Activated T-helper 1 cell treated with anti-CD3 and anti-CD28 coated beads, Interleukin-2, amount 50 U/mL, for 16 hours (primary cell): ENCODE measurements around the gene MSMO1.

Experiments
- DNase-seq, 2 donors: peaks; one replicate each; pipeline ENCODE4 v3.0.0-alpha.2; 2020; ENCODE audit warnings: low read depth in 1 of 2, low spot score in 1 of 2

Gene MSMO1

DNA sequence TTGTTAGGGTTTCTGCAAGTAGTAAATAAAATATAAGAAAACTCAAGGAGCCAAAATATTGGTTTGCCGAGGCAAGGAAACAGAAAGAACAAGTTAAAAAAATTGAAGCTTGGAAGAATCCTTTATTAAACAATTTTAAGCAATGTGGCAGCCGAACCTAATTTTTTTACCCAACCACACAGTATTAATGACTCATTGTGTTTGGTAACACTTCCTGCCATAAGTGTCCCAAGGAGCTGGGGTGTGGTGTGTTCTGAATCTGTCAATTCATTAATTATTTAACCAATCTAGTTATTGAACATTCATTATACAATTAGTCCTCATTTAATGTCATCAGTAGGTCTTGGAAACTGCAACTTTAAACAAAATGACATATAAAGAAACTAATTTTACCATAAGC lies 32.0 kb downstream of the MSMO1 start:
- DNase-seq = no peak

DNA sequence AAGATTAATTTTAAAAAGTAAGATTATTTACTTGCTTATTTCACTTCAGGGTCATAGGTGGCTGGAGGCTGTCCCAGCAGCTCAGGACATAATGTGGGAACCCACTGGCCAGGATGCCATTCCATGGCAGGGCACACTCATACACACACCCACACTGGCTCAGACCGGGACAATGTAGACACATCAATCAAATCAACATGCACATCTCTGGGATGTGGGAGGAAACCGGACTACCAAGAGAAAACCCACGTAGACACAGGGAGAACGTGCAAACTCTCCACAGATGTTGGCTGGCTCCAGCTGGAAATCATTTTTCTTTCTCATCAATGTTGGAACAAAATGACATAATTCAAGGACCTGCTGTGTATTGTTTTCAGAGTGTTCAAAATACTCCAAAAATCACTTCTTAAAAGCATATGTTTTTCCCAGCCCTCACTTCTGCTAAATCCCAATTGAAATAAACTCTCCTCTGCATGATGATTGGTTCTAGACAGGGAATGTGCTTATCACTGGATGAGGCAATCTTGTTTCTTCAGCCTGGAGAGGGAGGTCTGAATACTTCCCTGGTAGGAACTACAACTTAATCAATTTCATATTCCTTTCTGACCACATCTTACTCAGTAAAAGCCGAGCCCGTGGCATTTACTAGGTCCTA lies 32.7 kb downstream of the MSMO1 start:
- DNase-seq = no peak

DNA sequence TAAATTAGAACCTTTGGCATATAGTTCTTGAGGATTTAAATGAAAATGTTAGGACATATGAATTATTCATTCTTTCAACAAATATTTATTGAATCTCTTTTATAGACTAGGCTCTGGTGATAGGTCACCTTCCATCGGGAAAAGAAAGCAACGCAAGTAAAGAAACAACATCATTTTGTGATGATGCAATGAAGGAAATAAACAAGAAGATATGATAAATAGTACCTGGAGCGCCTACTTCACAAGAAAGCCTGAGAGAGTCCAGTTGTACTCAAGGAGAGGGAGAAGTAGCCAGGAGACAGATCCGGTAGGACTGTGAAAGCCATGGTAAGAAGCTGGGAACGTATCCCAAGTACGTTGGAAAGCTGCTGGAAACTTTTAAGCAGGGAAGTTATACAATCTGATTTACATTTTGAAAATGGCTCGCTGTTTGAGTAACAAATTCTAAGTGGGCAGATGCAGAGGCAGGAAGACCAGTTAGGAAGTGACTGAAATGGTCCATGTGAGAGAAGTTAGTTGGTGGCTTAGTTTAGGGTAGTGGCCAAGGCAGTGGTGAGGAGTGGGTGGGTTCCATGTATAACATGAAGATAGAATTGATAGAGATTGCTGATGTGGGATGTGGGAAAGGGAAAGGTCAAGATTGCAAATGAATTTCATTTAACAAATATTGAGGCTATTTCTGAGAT lies 33.7 kb downstream of the MSMO1 start:
- DNase-seq = no peak

DNA sequence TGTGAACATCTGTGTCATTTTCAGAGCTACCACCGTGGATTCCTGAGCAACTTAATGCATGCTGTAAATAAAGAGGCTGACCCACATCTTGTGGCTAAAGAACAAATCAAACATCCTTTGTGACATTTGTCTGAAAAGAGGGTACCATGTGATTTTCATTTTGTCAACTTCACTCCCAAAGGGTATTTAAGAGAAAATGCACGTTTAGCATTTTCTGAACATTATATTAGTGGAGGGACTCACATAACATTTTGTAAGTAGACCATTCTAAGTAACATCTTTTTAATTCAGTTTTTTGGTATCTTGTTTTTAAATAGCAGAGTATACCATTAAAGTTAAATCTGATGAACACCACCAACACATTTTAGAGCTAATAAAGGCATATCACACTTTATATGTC lies 34.3 kb downstream of the MSMO1 start:
- no peak for DNase-seq

DNA sequence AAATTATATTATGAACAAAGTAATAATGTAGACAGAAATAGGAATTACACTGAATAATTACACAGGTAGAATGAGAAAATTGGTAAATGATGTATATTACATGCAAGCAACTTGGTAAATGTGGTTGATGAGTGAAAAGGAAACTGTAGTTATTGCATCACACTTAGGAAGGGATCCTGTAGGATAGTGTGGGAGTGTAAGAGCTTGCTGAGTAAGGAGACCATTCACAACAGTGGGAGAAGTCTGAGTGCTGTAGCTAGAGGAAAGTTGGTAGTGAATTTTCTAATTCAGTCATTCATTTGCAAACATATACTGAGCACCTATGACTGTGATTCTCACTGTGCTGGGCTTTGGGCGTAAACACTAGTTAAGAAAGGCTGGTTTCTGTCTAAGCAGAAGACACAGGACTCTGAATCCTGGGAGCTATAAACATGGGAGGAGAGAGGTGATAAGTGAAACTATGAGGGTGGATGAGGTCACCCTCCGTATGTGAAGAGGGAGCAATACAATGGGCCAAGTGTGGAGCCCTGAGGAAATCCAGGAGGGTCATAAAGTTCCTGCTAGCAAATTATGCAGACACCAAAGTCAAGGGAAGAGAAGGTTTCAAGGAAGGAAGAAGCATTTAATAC lies 37.1 kb downstream of the MSMO1 start:
- DNase-seq = no peak

DNA sequence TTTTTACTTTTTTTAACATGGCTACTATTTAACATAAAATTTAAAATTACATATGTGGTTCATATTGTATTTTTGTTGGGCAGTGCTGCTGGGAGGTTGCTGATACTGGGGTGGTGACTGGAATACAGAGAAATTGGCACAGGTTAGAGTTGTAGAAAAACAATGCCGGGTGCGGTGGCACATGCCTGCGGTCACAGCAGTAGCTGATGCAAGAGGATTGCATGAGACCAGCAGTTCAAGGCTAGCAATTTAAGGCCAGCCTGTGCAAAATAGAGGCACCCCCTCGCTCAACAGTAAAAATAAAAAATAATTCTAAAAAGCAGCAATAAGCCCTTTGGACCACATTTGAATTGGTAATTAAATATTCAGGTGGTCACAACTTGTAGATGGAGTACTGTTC lies 39.6 kb downstream of the MSMO1 start:
- DNase-seq = no peak

DNA sequence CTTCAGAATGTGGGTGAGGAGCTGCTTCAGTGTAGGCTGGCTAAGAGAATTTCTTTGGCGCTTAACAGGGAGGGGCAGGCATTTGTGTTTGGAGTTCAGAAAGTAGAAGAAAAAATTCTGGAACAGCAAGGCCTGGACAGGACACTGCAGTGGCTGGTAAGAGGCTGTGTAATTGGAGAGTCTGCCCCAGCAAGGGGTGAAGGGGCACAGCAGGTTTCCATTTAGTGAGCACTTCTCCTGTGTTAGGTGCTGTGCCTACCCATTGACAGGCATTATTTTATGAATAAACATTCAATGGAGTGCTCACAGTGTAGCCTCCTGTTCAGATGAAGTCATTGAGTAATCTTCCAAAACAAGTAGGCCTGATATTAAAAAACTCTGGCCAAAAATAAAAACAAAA lies 40.6 kb downstream of the MSMO1 start:
- no peak for DNase-seq

DNA sequence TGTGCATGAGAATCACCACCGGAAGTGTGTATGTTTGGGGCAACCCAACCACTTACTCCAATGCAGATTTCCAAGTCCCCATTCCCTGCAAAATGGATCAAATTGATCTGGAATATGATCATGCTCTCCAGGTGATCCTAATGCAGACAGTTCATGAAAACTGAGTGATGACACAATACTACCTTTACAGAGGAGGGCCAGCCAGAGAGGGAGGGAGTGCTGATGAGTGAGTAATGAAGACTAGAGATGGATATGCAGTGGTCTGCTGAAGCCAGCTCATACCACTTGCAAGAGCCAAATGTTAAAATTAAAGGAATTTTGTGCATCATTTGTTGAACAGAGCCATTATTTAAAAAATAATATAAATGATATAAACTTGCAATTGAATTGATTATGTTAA lies 41.1 kb downstream of the MSMO1 start:
- no peak for DNase-seq

DNA sequence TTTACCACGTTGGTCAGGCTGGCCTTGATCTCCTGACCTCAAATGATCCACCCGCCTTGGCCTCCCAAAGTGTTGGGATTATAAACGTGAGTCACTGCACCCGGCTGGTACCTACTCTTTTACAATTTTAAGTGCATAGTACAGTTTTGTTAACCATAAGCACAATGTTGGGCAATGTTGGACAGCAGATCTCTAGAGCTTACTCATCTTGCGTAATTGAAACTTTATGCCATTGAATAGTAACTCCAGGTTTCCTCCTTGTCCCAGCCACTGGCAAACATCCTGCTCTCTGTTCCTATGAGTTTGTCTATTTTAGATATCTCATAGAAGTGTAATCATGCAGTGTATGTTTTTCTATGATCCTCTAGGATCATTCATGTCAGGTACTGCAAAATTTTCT lies 42.1 kb downstream of the MSMO1 start:
- no peak for DNase-seq

DNA sequence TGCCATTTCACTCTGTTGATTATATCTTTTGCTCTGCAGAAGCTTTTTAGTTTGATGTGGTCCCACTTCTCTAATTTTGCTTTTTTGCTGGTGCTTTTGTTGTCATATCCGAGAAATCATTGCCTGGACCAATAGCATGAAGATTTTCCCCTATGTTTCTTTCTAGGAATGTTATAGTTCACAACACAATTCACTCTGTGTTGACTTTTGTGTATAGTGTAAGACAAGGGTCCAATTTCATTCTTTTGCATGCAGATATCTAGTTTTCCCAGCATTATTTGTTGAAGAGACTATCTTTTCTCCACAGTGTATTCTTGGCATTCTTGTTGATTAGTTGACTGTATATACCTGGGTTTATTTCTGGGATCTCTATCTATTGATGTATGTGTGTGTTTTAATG lies 43.1 kb downstream of the MSMO1 start:
- DNase-seq = no peak

DNA sequence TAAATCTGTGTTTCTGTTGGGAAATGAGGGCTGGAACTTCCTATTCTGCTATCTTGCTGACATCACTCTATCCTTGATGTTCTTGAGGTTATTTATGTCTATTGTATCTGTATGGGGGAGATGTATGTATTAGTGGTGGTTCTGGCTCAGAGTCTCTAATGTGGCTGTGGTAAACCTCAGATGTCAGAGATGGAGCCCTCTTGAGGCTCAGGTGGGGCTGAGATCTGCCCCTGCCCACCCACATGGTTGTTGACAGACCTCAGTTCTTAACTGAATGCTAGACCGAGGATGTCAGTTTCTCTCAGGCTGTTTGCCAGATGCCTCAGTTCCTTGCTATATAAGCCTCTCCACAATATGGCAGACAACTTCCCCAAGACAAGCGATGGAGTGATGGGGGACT lies 48.0 kb downstream of the MSMO1 start:
- DNase-seq = no peak

DNA sequence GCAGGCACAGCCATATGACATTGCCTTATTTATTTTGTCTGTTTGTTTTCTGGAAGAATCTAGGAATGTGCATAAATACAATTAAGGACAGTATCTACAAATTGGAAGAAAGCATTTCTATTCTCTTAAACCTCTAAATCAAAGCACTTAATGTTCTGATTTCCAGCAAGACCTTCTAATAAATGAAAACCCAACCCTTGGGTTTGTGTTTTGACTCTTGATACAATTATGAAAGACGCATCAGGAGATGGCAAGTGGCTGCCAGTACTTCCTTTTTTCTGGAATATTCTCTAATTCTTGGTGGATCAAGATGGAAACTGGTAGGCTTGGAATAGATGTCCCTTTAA lies 50.9 kb downstream of the MSMO1 start:
- DNase-seq = no peak

DNA sequence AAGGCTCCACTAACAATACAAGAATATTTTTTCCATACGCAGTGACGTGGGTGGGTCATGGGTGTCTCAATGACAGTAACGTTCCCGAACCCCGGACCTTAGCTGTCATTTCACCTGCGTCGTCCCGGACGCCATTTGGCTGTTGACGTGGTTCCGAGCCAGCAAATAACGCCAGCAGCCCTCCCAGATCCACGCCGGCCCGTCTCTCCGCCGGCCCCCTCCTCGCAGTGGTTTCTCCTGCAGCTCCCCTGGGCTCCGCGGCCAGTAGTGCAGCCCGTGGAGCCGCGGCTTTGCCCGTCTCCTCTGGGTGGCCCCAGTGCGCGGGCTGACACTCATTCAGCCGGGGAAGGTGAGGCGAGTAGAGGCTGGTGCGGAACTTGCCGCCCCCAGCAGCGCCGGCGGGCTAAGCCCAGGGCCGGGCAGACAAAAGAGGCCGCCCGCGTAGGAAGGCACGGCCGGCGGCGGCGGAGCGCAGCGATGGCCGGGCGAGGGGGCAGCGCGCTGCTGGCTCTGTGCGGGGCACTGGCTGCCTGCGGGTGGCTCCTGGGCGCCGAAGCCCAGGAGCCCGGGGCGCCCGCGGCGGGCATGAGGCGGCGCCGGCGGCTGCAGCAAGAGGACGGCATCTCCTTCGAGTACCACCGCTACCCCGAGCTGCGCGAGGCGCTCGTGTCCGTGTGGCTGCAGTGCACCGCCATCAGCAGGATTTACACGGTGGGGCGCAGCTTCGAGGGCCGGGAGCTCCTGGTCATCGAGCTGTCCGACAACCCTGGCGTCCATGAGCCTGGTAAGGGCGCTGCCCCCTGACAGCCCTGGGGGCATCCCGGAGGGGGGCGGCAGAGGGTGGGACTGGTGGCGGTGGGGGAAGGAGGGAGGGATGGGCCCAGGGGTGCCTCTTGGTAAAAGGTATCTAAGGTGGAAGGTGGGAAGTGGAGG lies 51.5 kb downstream of the MSMO1 start, which contains the start of gene CPE:
Gene CPE, plus strand, starts transcription at position 264 of the 933 bp plus-strand sequence. Its CDS starts 214 bp downstream, at position 478.
- peak; percentile 16 to 18 for DNase-seq

DNA sequence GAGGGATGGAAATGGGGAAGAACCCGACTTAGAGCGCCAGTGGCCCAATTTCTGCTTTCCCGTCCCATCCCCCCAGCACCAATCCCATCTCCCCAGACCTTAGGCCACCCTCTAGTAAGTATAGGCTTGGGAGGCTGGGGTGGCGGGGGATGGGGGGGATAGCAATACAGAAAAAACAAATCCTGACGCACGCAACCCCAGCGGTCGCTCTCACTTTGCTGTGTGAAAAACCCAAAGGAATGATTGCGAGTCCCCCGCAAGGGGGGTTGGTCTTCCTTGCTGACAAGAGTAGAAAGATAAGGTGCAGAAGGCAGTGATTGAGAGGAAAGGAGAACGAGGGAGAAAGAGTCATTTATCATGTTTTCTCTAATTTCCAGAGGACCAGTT lies 52.2 kb downstream of the MSMO1 start:
- DNase-seq = no peak

DNA sequence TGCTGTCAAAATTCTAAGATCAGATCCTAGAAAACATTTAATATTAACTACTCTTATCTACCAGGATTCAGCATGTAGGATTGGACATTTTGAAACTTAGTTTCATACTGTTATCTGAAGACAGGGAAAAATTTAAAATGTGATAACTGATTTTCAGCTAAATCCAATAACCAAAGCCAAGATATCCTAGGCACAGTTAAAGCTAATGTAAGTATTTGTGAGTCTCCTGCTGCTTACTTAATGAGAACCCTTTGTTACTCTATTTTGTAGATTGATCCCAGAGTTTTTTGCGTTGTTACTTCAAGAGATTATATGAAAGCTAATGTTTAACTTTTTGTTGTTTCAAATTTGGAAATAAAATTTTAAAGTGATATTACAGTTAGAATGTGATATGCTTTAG lies 53.3 kb downstream of the MSMO1 start:
- DNase-seq = no peak

DNA sequence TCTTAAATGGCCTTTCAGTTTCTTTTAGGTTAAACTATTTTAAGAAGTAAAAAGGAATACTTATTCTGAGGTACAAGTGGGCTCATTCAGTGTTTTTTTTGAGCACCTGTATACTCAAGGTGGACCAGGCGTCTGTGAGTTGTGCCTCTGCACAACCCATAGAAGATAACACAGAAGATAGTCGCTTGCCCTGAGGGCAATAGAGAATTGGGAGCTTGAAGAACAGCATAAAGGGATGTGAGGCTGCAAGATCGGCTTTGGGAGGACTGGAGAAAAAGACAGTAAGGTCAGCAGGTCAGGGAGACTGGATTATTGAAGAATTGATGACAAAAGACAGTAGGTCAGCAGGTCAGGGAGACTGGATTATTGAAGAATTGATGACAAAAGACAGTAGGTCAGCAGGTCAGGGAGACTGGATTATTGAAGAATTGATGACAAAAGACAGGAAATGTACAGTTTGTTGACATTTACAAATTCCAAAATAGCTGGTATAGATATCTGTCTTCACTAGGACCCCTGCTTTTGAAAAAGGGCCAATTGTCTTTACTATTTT lies 54.4 kb downstream of the MSMO1 start:
- DNase-seq = no peak

DNA sequence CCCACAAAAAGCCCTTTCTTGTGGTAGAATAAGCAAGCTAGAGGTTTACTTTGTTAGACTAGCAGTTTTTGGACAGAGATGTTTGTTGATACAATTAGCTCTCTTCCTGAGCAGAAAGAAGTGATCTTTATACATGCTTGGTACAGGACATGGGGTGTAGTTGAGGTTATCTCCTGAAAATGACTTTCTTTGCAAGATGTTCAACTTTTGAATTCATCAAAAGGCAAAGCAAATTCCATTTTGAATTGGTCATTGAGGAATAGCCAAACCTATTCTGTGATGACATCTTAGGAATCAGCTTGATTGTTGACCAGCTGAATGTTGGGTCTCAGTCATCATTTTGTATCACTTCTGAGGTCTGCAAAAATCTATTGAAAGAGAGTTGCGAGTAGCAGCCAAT lies 55.2 kb downstream of the MSMO1 start:
- no peak for DNase-seq

DNA sequence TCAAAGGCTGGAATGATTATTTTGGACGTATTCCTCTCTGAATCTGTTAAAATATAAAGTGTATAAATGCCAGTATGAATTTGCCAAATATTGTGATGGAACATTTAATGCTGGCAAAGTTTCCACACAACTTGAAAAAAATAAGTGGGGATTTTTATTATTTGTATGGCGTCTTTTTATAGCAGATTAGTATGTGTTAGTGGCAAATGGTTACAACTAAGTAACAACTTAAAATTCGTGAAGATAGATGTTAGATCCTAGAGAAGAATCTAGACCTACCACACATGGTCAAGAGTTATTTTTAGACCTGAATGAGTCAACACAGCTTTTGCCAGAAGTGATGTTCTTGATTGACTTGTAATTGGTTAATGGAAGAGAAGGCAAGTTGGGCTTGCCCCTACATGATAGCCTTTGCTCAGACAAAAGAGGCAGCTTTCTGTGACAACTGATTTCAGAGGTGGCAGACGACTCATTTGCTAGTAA lies 56.2 kb downstream of the MSMO1 start:
- no peak for DNase-seq

DNA sequence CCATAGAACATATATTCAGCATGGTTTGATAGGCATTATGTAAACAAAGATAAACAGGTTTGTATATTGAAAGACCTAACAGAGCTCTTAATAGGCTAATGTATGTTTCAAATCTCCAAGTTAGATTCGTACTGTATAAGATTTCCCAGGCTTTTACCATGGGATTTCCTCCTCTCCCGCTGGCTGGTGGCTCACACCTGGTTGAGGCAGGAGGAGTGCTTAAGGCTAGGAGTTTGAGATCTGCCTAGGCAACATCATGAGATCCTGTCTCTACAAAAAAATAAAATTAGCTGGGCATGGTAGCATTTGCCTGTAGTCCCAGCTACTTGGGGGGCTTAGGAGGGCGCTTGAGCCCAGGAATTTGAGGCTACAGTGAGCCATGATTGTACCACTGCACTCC lies 56.7 kb downstream of the MSMO1 start:
- no peak for DNase-seq

DNA sequence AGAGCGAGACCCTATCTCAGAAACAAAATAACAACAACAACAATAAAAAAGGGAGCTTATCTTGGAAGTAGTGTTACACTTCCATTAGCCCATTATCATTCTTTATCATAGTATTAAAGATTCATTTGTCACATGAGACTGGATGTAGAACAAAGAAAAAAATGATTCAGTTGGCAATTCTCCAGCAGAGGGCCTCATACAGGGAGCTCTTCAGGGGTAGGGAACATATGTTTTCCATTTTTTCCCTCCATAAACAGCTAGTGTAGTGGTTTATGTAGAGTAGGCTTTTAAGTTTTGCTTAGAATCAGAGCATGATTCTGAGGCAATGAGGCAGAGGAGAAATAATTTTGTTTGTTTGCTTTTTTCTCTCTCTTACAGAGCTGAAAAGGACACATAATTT lies 57.1 kb downstream of the MSMO1 start:
- DNase-seq = no peak

DNA sequence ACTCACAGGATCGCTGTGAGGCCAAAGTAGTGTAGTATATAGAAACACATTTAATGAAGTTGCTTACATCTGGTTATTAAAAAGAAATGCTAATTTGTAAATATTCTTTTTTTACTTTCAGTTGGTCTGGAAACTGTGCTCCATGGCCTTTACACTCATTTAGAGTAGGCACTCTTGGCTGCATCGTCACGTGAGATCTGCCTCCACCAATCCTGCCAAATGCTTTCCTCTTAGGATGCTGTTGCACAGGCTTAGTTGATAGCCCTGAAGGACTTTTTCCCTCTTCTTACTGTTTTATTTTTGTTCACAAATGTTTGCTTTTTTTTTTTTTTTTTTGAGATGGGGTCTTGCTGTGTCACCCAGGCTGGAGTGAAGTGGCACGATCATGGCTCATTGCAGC lies 57.7 kb downstream of the MSMO1 start:
- no peak for DNase-seq
